HG03571 (cell line): ENCODE data around the gene SPATA45.
"Not testable (repeated sequence)": the region's sequence is repeated elsewhere in the genome, so short reads cannot be mapped to it uniquely, and the experiment has no call there.

Experiments used
- ATAC-seq: cut with Tn5 transposase; IDR thresholded peaks from one replicate; pipeline ENCODE4 v1.9.1; 2021; ENCODE audit not compliant: unreplicated experiment

Gene SPATA45

GRCh38 chr1:212847549-212847948 is at the start of gene SPATA45:
TSS of gene SPATA45 (minus strand) at chr1:212847649. CDS start at chr1:212836149, 11,500 bp downstream.
- no peak for ATAC-seq

GRCh38 chr1:212892108-212892507 is 44.7 kb upstream of the SPATA45 start:
- no peak for ATAC-seq

GRCh38 chr1:212884592-212884991 is 37.1 kb upstream of the SPATA45 start:
- ATAC-seq: no peak

GRCh38 chr1:212879947-212880690 is 32.7 kb upstream of the SPATA45 start:
- no peak for ATAC-seq

- ATAC-seq: no peak
Observed at GRCh38 chr1:212878418-212878817, 31.0 kb upstream of the SPATA45 start.

GRCh38 chr1:212873518-212873917 is 26.1 kb upstream of the SPATA45 start:
- ATAC-seq: peak; percentile 79

- no peak for ATAC-seq
Observed at GRCh38 chr1:212871976-212872375, 24.5 kb upstream of the SPATA45 start.

- ATAC-seq: no peak
Observed at GRCh38 chr1:212867192-212867591, 19.7 kb upstream of the SPATA45 start.

- no peak for ATAC-seq
Observed at GRCh38 chr1:212864201-212864600, 16.8 kb upstream of the SPATA45 start.

- not testable (repeated sequence) for ATAC-seq
Observed at GRCh38 chr1:212863345-212863744, 15.9 kb upstream of the SPATA45 start.

- no peak for ATAC-seq
Observed at GRCh38 chr1:212862111-212862690, 14.8 kb upstream of the SPATA45 start.

- no peak for ATAC-seq
Observed at GRCh38 chr1:212860713-212861581, 13.5 kb upstream of the SPATA45 start.

- ATAC-seq: peak; percentile 9
Observed at GRCh38 chr1:212858461-212859265, 11.2 kb upstream of the SPATA45 start.

- peak; percentile 96 for ATAC-seq
Observed at GRCh38 chr1:212857992-212858460, 10.6 kb upstream of the SPATA45 start, which contains the start of gene FLVCR1. TSS of gene FLVCR1 (plus strand) at chr1:212858275. CDS start at chr1:212858453, 178 bp downstream.

- no peak for ATAC-seq
Observed at GRCh38 chr1:212856755-212857154, 9.3 kb upstream of the SPATA45 start.

GRCh38 chr1:212853658-212854057 is 6.2 kb upstream of the SPATA45 start:
- no peak for ATAC-seq

- no peak for ATAC-seq
Observed at GRCh38 chr1:212852105-212852688, 4.7 kb upstream of the SPATA45 start.

GRCh38 chr1:212844521-212844920 is 2.9 kb downstream of the SPATA45 start:
- ATAC-seq: not testable (repeated sequence)

- no peak for ATAC-seq
Observed at GRCh38 chr1:212838145-212838544, 9.3 kb downstream of the SPATA45 start.
